ENCODE data around the gene SARDH. TPM values are rescaled to one million over a fixed set of nuclear protein-coding genes. Genes with fewer than 3 reads are reported as not detected.

SARDH gene
- total RNA-seq, 1 experiment from 2014 or later = 5.3 TPM

DNA sequence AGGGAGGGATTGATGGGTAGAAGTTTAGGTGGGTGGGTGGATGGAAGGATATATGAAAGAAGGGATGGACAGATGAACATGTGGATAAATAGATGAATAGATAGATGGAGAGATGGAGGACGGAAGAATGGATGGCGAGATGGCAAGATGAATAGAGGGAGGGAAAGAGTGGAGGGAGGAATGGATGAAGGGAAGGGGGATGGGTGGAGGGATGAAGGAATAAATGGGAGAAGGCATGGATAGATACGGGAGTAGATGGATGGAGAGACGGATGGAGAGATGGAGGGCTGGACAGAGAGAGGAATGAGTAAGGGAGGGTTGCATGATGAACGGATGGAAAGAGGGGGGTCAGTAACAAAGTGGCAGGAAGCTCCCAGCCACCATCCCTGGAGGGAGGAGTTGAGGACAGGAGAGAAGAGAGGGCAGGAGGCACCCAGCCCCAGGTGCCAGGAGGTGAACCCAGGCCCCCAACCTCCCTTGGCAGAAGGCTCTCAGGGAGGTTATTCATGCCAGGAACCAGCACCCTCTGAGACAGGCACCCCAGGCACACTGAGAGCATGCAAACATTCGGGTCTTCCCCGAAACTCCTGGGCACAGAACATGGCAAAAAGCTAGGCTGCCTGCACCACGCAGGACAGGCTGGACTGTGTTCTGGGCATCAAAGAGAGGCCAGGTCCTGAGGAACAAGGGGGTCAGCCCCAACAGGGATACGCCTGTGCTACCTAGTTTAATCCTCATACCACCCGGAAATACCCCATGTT is 9.1 kb downstream of the SARDH start:
- Histone ChIP-seq H3K27me3 (ENCODE audit: insufficient read depth, low read length) (no peaks in the 10 kb centered on the region), H2AK5ac (ENCODE audit: insufficient read length, low read length) (no peak overlapping the region), H4K5ac (ENCODE audit: insufficient read length, low read depth, low read length) (no peak overlapping the region), H4K20me1 (ENCODE audit: control insufficient read depth, insufficient read depth, insufficient read length) (no peaks in the 10 kb centered on the region), H2BK20ac (ENCODE audit: low read depth, low read length, poor library complexity, severe bottlenecking) (no peak overlapping the region), H2BK5ac (ENCODE audit: insufficient read length, low read length) (no peak overlapping the region), H2BK120ac (ENCODE audit: low read depth, low read length, poor library complexity, severe bottlenecking) (no peak overlapping the region), H3K4ac (ENCODE audit: low read depth, low read length) (no peak overlapping the region), H4K91ac (ENCODE audit: insufficient read length, low read depth, low read length) (no peak overlapping the region), H3K9me3 (ENCODE audit: control insufficient read depth, low read depth, low read length) (no peaks in the 10 kb centered on the region), H2BK12ac (ENCODE audit: insufficient read length, low read depth, low read length) (no peak overlapping the region), H3K23me2 (ENCODE audit: insufficient read length, low read depth, low read length, poor library complexity, severe bottlenecking) (no peaks in the 10 kb centered on the region), H2BK15ac (ENCODE audit: low read depth, low read length) (no peak overlapping the region), H2AFZ (ENCODE audit: low read length) (no peak overlapping the region), H3K4me2 (ENCODE audit: insufficient read depth, insufficient read length, low read length) (no peak overlapping the region), H3K4me1 (ENCODE audit: insufficient read depth, low read length) (no peaks in the 10 kb centered on the region), H3K9ac (ENCODE audit: extremely low read depth, insufficient read length, low read length) (no peak overlapping the region), H3K27ac (ENCODE audit: insufficient read length, low read depth, low read length) (no peak overlapping the region), H3K14ac (ENCODE audit: insufficient read depth, low read length) (no peak overlapping the region), H3K56ac (ENCODE audit: insufficient read length, low read depth, low read length) (no peak overlapping the region), H3K79me1 (ENCODE audit: insufficient read depth, low read depth, low read length, poor library complexity, severe bottlenecking) (no peaks in the 10 kb centered on the region), H3K23ac (ENCODE audit: insufficient read length, low read depth, low read length) (no peak overlapping the region), H3K79me2 (ENCODE audit: insufficient read depth, low read length) (no peaks in the 10 kb centered on the region), H3T11ph (ENCODE audit: low read length) (no peak overlapping the region), H4K8ac (replicated peaks; ENCODE audit: insufficient read length, low read depth, low read length) (no peak overlapping the region), H3K18ac (ENCODE audit: insufficient read length, low read depth, low read length) (no peak overlapping the region)
- Mint-ChIP-seq H3K27ac (no peak overlapping the region; a peak in 1 of 7 replicates), H3K9me3 (no peaks in the 10 kb centered on the region), H3K4me1 (peaks cover 3% of the 10 kb centered on the region in 2 experiments; a peak in 1 of 4 replicates), H3K36me3 (ENCODE audit: insufficient read depth in 1 of 3, low read depth in 3 of 3) (peaks cover 0 to 3% (median 0%) of the 10 kb centered on the region in 3 experiments; a peak in 2 of 7 replicates), H3K27me3 (ENCODE audit: low read depth) (peaks cover 10% of the 10 kb centered on the region; the same call in 1 of the 2 replicates), H3K4me3 (no peak overlapping the region)
- DNase-seq = no peak
- 100% methylated on average over 4 of the region's 10 CpGs for WGBS (ENCODE audit: extremely low coverage, insufficient read length, low lambda C conversion rate)
- TF ChIP-seq, protein P1, sequence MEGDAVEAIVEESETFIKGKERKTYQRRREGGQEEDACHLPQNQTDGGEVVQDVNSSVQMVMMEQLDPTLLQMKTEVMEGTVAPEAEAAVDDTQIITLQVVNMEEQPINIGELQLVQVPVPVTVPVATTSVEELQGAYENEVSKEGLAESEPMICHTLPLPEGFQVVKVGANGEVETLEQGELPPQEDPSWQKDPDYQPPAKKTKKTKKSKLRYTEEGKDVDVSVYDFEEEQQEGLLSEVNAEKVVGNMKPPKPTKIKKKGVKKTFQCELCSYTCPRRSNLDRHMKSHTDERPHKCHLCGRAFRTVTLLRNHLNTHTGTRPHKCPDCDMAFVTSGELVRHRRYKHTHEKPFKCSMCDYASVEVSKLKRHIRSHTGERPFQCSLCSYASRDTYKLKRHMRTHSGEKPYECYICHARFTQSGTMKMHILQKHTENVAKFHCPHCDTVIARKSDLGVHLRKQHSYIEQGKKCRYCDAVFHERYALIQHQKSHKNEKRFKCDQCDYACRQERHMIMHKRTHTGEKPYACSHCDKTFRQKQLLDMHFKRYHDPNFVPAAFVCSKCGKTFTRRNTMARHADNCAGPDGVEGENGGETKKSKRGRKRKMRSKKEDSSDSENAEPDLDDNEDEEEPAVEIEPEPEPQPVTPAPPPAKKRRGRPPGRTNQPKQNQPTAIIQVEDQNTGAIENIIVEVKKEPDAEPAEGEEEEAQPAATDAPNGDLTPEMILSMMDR (conservative IDR thresholded peaks at IDR 0.05) = no peak

All from H9 (cell line).